HG03103 (cell line): ENCODE data around the gene MAN1B1.
"Not testable (repeated sequence)": the region's sequence is repeated elsewhere in the genome, so short reads cannot be mapped to it uniquely, and the experiment has no call there.

ENCODE experiments used
- ATAC-seq: cut with Tn5 transposase; IDR thresholded peaks from one replicate; pipeline ENCODE4 v1.9.1; 2021; ENCODE audit warnings: low read depth; ENCODE audit not compliant: unreplicated experiment

The MAN1B1 gene

GRCh38 chr9:137122796-137123467 lies 36.1 kb downstream of the MAN1B1 start:
- not testable (repeated sequence) for ATAC-seq

DNA sequence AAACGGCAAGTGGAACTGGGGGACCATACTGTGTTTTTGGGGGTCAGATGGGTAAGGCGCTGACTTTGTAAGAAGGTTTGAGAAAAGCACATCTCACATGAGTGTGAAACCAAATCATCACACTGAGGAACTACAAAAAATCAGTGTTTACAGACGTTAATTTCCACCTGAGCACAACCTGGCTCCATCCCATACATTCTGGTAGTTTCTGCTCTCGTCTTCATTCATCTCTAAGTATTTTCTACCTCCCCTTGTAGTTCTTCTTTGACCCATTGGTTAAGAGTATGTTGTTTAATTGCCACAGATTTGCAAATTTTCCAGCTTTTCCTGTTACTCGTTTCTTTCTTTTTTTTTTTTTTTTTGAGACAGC lies 36.7 kb downstream of the MAN1B1 start:
- ATAC-seq = no peak

DNA sequence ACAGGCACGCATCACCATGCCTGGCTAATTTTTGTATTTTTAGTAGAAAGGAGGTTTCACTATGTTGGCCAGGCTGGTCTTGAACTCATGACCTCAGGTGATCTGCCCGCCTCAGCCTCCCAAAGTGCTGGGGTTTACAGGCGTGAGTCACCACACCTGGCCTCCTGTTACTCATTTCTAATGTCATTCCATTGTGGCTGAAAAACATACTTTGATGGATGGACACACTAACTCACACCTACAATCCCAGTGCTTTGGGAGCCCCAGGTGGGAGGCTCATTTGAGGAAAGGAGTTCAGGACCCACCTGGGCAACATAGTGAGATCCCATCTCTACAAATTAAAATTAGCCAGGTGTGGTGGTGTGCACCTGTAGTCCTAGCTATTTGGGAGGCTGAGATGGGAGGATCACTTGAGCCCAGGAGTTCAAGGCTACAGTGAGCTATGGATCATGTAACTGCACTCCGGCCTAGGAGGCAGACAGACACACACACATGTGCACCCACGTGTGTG lies 37.2 kb downstream of the MAN1B1 start:
- not testable (repeated sequence) for ATAC-seq

DNA sequence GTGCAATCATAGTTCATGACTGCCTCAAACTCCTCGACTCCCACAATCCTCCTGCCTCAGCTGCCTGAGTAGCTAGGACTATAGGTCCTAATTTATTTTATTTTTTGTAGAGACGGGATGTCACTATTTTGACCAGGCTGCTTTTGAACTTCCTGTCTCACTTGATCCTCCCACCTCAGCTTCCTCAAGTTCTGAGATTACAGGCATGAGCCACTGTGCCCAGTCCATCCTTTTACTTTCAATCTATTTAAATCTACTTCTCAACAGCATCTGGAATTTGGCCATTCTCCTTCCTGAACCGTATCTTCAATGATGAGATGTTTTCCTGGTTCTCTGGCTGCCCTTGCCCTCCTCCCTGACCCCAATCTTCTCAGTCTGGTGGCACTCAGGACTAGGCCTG lies 40.0 kb downstream of the MAN1B1 start:
- no peak for ATAC-seq

- no peak for ATAC-seq
These were observed 40.7 kb downstream of the MAN1B1 start for GRCh38 chr9:137127301-137128157.

GRCh38 chr9:137128158-137128861 lies 41.5 kb downstream of the MAN1B1 start:
- ATAC-seq = no peak

DNA sequence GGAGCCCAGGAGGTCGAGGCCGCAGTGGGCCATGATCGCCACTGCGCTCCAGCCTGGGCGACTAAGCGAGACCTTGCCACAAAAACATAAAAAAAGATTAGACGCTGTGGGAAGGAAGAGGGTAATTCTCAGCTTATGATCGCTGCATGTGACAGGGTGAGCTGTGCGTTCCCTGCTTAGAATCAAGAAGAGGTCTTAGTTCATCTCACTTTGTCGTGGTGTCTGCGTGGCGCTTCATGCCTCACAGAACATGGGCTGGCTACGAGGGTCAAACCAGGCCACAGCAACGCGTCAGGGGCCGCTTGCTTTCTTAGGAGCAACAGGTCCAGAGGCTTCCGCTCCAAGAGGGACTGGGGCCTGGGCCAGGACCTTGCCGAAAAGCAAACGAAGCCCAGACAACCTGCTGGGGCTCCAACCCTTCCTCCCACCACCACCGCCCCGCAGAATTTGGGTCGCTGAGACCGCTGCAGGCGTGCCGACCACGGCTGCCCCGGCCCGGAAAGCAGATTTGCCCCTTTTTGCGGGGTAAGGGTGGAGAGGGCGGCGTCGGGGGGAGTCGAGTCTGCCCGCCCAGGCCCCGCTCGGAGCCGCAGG lies 42.2 kb downstream of the MAN1B1 start:
- no peak for ATAC-seq

DNA sequence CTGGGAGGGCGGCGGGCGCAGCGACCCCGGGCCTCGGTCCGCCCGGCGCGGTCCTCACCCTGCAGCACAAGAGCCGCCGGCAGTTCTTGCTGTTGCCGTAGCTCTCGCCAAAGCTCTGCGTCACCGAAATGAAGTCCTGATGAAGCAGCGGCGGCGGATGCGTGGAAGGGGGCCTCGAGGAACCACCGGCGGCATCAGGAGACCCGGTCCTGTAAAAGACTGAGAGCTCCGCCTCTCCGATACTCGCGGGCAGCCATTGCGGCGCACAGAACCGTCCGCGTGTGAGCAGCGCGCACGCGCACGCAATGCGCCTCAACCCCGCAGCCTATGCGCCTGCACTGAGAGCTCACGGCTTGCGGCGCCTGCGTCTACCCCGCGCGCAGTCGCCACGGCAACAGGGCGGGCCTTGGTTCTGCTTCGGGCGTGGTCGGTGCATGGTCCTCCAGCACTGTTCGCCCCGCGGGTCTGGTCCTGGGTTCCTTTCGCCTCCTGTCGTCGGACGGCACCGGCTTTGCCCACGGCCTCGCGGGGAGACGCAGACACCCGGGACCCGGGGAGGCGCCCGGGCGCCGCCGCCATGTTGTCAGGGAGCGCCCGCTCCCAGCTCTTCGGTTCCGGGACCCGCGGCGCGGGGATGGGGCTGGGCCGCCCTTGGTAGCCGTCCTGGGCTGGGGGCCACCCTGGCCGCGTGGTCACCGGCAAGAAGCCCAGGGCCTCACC lies 42.8 kb downstream of the MAN1B1 start:
- ATAC-seq = peak; percentile 61

DNA sequence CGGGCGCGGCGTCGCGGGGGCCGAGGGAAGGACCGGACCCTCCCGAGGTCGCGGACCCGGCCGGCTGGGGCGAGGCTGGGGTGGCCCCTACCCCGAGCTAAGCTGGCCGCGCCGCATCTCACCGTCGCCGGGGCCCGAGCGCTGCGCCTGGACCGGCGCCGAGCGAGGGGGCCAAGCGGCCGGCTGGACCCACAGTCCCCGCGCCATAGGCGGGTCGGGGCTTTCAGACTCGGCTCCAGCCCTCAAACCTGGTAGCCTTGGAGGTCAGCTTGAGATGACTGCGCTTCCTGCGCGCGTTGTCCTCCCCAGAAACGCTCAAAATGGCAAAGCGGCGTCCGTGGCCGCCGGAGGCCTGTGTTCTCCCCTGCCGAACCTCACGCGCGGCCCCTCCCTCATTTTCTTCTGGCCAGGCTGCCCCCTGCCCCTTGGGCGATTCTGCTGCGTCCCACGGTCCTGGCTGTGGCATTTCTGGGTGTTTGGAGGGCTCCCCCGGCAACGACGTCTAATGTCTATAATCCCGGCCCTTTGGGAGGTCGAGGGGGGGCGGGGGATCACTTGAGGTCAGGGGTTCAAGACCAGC lies 43.5 kb downstream of the MAN1B1 start:
- peak; percentile 5 for ATAC-seq

- no peak for ATAC-seq
These were observed 47.4 kb downstream of the MAN1B1 start for GRCh38 chr9:137134191-137134590.

- ATAC-seq = not testable (repeated sequence)
These were observed 48.4 kb downstream of the MAN1B1 start for GRCh38 chr9:137135154-137135553.

GRCh38 chr9:137136261-137136880 lies 49.6 kb downstream of the MAN1B1 start:
- no peak for ATAC-seq

DNA sequence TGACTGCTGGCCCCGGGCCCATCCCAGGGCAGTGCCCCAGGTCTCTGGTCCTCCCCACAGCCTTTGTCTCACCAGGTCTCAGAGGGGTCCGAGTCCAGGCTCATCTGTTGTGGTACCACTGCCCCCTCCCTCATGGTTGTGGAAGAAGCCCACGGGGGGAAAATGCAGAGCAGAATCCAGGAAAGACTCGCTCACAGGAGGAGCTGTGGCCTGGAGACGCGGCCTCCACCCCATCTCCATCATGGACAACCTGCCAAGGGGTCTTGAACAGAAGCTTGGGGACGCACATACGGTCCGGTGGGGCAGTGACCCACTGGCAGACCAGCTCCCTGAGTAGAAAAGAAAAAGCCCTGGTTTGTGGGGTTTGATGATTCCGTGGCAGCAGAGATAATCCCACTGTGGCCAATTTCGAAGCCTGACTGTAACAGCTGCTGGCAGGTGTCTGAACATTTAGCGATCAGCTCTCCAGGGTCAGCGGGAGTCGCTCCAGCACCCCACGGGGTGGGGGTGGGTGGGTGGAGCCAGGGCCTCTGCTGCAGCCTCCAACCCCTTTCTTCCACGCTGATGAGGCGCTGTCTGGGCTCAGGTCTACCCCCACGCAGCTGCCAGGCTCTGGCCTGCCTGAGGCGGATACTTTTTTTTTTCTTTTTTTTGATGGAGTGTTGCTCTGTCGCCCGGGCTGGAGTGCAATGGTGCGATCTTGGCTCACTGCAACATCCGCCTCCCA lies 50.3 kb downstream of the MAN1B1 start:
- ATAC-seq = no peak

DNA sequence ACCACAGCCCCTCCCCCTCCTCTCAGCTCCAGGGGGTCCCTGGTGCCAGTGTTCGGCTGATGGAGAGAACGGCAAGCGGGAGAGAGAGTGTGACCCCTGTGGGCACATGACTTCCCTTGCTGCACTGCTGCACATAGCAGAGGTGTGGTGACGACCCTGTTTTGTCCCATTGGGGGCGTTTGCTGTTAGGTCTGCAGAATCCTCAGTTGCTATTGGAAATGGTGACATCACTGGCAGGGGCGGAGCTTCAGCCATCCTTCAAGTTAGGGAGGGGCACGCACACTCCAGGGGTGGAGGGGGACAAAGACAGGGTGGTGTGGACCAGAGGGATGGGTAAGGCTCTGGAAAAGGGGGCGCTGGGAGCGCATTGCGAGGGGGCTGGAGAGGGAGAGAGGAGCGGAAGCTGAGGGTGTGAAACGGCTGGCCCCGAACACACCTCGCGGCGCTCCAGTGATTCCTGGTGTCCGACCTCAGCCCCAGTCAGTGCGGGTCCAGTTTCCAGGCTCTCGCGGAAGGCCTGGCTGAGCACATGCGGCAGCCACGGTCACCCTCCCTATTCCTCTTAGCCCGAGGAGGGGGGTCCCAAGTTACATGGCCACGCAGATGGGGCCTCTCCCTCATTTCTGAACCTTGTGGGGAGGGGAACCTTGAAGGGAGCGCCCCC lies 51.4 kb downstream of the MAN1B1 start:
- no peak for ATAC-seq

DNA sequence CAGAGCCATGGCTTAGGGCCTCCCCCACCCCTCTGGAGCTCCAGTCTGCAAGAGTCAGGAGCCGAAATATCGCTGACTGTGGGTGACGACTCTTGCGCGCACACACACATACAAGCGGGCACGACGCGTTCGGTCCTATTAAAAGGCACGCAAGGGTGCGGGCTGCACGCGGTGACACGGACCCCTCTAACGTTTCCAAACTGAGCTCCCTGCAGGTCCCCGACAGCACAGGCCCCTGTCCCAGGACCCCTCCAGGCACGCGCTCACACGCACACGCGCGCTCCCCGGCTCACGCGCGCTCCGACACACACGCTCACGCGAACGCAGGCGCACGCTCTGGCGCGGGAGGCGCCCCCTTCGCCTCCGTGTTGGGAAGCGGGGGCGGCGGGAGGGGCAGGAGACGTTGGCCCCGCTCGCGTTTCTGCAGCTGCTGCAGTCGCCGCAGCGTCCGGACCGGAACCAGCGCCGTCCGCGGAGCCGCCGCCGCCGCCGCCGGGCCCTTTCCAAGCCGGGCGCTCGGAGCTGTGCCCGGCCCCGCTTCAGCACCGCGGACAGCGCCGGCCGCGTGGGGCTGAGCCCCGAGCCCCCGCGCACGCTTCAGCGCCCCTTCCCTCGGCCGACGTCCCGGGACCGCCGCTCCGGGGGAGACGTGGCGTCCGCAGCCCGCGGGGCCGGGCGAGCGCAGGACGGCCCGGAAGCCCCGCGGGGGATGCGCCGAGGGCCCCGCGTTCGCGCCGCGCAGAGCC lies 52.1 kb downstream of the MAN1B1 start, which contains the start of gene GRIN1:
TSS of gene GRIN1 (plus strand) at position 433 of the 746 bp plus-strand sequence. CDS start 333 bp downstream, outside the sequence.
- ATAC-seq = no peak

GRCh38 chr9:137139468-137140150 lies 52.8 kb downstream of the MAN1B1 start:
- no peak for ATAC-seq
